Mammary epithelial cell (primary cell): ENCODE measurements around the gene CDHR4.

Experiments used
- EZH2 ChIP-seq: IDR thresholded peaks from 2 replicates; pipeline ENCODE4 v1.6.1; 2012; ENCODE audit warnings: low read length, inconsistent platforms, borderline replicate concordance
- TF ChIP-seq, protein P1 (sequence below), 2 donors: IDR thresholded peaks in 1 of 2; conservative IDR thresholded peaks in 1 of 2; 2 replicates each; pipeline ENCODE4 v1.5.1; 2011 to 2012; ENCODE audit warnings: inconsistent platforms in 2 of 2, low read length in 2 of 2, mild to moderate bottlenecking in 2 of 2, control low read depth in 1 of 2, low read depth in 1 of 2; ENCODE audit not compliant: insufficient read depth in 1 of 2; ENCODE audit errors: extremely low read depth in 1 of 2

DNA sequence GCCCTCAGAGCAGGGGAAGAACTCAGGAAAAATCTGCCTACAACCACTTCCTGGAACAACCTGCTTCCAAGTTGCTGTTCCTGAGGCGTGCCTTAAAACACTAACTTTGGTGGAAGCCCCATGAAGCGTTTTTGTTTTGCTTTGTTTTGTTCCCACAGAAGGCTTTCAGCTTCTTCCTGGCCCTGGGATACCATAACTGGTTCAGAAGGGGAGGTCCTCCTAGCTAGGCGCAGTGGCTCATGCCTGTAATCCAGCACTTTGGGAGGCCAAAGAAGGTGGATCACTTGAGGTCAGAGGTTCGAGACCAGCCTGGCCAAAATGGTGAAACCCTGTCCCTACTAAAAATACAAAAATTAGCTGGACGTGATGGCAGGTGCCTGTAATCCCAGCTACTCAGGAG, 12.1 kb downstream of the CDHR4 start:
- TF ChIP-seq, protein P1, sequence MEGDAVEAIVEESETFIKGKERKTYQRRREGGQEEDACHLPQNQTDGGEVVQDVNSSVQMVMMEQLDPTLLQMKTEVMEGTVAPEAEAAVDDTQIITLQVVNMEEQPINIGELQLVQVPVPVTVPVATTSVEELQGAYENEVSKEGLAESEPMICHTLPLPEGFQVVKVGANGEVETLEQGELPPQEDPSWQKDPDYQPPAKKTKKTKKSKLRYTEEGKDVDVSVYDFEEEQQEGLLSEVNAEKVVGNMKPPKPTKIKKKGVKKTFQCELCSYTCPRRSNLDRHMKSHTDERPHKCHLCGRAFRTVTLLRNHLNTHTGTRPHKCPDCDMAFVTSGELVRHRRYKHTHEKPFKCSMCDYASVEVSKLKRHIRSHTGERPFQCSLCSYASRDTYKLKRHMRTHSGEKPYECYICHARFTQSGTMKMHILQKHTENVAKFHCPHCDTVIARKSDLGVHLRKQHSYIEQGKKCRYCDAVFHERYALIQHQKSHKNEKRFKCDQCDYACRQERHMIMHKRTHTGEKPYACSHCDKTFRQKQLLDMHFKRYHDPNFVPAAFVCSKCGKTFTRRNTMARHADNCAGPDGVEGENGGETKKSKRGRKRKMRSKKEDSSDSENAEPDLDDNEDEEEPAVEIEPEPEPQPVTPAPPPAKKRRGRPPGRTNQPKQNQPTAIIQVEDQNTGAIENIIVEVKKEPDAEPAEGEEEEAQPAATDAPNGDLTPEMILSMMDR (conservative IDR thresholded peaks at IDR 0.05 in 1 of 2, IDR thresholded peaks at IDR 0.05 in 1 of 2; ENCODE audit: extremely low read depth in 1 of 2, insufficient read depth in 1 of 2, low read depth in 1 of 2, low read length in 2 of 2), result no peak
- TF ChIP-seq EZH2, result no peak
